Stimulated activated naive B cell treated with anti-CD40 and anti-IgM and Interleukin-4, amounts not matched to agents 10 μg/mL and 1 μg/mL and 100 μg/mL, for 72 hours (primary cell): ENCODE measurements around the gene CAMTA1.

Source experiments
- ATAC-seq, 2 donors: fragments of 150-1000 bp; cut with Tn5 transposase; replicated peaks; 2 replicates each; pipeline ENCODE4 v1.10.0; 2021; ENCODE audit warnings: moderate library complexity in 1 of 2
- DNase-seq: peaks from one replicate; pipeline ENCODE4 v3.0.0; 2021
- H3K27ac Mint-ChIP-seq: one replicate; pipeline ENCODE4 v1.8.0; 2022; ENCODE audit warnings: mild to moderate bottlenecking, mixed read lengths
- H3K27me3 Mint-ChIP-seq, 2 donors: one replicate each; pipeline ENCODE4 v1.8.0; 2022; ENCODE audit warnings: mixed read lengths in 2 of 2
- H3K36me3 Mint-ChIP-seq, 2 donors: one replicate each; pipeline ENCODE4 v1.8.0; 2022; ENCODE audit warnings: mixed read lengths in 2 of 2, mild to moderate bottlenecking in 1 of 2
- H3K4me1 Mint-ChIP-seq, 2 donors: one replicate each; pipeline ENCODE4 v1.8.0; 2022; ENCODE audit warnings: mixed read lengths in 2 of 2, mild to moderate bottlenecking in 1 of 2
- H3K4me3 Mint-ChIP-seq, 2 donors: one replicate each; pipeline ENCODE4 v1.8.0; 2022; ENCODE audit warnings: mild to moderate bottlenecking in 2 of 2, mixed read lengths in 2 of 2, moderate library complexity in 1 of 2
- H3K9me3 Mint-ChIP-seq, 2 donors: one replicate each; pipeline ENCODE4 v1.8.0; 2022; ENCODE audit warnings: mixed read lengths in 2 of 2, mild to moderate bottlenecking in 1 of 2

CAMTA1 gene

GRCh38 chr1:7562729-7563605 is 777.7 kb downstream of the CAMTA1 start:
- no peaks in the 10 kb centered on the region for H3K4me1 Mint-ChIP-seq

GRCh38 chr1:7564137-7564536 is 778.9 kb downstream of the CAMTA1 start:
- Mint-ChIP-seq H3K27ac (no peak overlapping the region), H3K36me3 (no peaks in the 10 kb centered on the region), H3K4me3 (no peak overlapping the region), H3K27me3 (peaks cover 8 to 23% of the 10 kb centered on the region in 2 donors), H3K4me1 (no peaks in the 10 kb centered on the region), H3K9me3 (peaks cover 0 to 1% of the 10 kb centered on the region in 2 donors)
- DNase-seq (no peak), ATAC-seq (no peak)

More at GRCh38 chr1:7562729-7563605, 777.7 kb downstream of the CAMTA1 start:
- Mint-ChIP-seq H3K36me3 (no peaks in the 10 kb centered on the region), H3K4me3 (no peak overlapping the region), H3K9me3 (peaks cover 0 to 1% of the 10 kb centered on the region in 2 donors), H3K27ac (no peak overlapping the region), H3K27me3 (peaks cover 8 to 23% of the 10 kb centered on the region in 2 donors)
- DNase-seq, result no peak
- ATAC-seq, result no peak

GRCh38 chr1:7565099-7565750 is 780.0 kb downstream of the CAMTA1 start:
- peaks cover 0 to 1% of the 10 kb centered on the region in 2 donors for H3K9me3 Mint-ChIP-seq
- no peak overlapping the region for H3K27ac Mint-ChIP-seq
- H3K36me3 Mint-ChIP-seq, result no peaks in the 10 kb centered on the region
- no peak for ATAC-seq
- H3K4me3 Mint-ChIP-seq, result no peak overlapping the region
- H3K4me1 Mint-ChIP-seq, result no peaks in the 10 kb centered on the region
- no peak for DNase-seq
- H3K27me3 Mint-ChIP-seq, result peaks cover 8 to 20% of the 10 kb centered on the region in 2 donors

GRCh38 chr1:7566417-7567375 is 781.4 kb downstream of the CAMTA1 start:
- no peaks in the 10 kb centered on the region for H3K36me3 Mint-ChIP-seq
- H3K9me3 Mint-ChIP-seq, result peaks cover 0 to 1% of the 10 kb centered on the region in 2 donors
- no peak overlapping the region for H3K27ac Mint-ChIP-seq
- peaks cover 4 to 10% of the 10 kb centered on the region in 2 donors for H3K27me3 Mint-ChIP-seq
- no peak for DNase-seq
- H3K4me1 Mint-ChIP-seq, result no peaks in the 10 kb centered on the region
- no peak for ATAC-seq
- no peak overlapping the region for H3K4me3 Mint-ChIP-seq

- ATAC-seq (no peak), DNase-seq (no peak)
- Mint-ChIP-seq H3K4me1 (no peaks in the 10 kb centered on the region), H3K36me3 (no peaks in the 10 kb centered on the region), H3K27ac (no peak overlapping the region), H3K4me3 (no peak overlapping the region), H3K9me3 (peaks cover 0 to 1% of the 10 kb centered on the region in 2 donors), H3K27me3 (peaks cover 4 to 9% of the 10 kb centered on the region in 2 donors)
Observed at GRCh38 chr1:7567376-7567775, 782.1 kb downstream of the CAMTA1 start.

- no peak overlapping the region for H3K4me3 Mint-ChIP-seq
- no peaks in the 10 kb centered on the region for H3K36me3 Mint-ChIP-seq
- no peak overlapping the region for H3K27ac Mint-ChIP-seq
- peaks cover 4 to 7% of the 10 kb centered on the region in 2 donors for H3K27me3 Mint-ChIP-seq
- no peaks in the 10 kb centered on the region for H3K4me1 Mint-ChIP-seq
- ATAC-seq (no peak), DNase-seq (no peak)
- peaks cover 0 to 1% of the 10 kb centered on the region in 2 donors for H3K9me3 Mint-ChIP-seq
Observed at GRCh38 chr1:7568053-7568452, 782.8 kb downstream of the CAMTA1 start.

GRCh38 chr1:7568901-7569524 is 783.8 kb downstream of the CAMTA1 start:
- H3K4me3 Mint-ChIP-seq, result no peak overlapping the region
- H3K36me3 Mint-ChIP-seq, result no peaks in the 10 kb centered on the region
- peaks cover 0 to 1% of the 10 kb centered on the region in 2 donors for H3K9me3 Mint-ChIP-seq
- peaks cover 4 to 7% of the 10 kb centered on the region in 2 donors for H3K27me3 Mint-ChIP-seq
- H3K27ac Mint-ChIP-seq, result no peak overlapping the region
- DNase-seq, result no peak
- ATAC-seq, result no peak
- no peaks in the 10 kb centered on the region for H3K4me1 Mint-ChIP-seq

- DNase-seq (no peak), ATAC-seq (no peak)
- peaks cover 0 to 1% of the 10 kb centered on the region in 2 donors for H3K9me3 Mint-ChIP-seq
- no peaks in the 10 kb centered on the region for H3K36me3 Mint-ChIP-seq
- H3K27me3 Mint-ChIP-seq, result peaks cover 0 to 2% of the 10 kb centered on the region in 2 donors
- H3K27ac Mint-ChIP-seq, result no peak overlapping the region
- H3K4me3 Mint-ChIP-seq, result no peak overlapping the region
- H3K4me1 Mint-ChIP-seq, result no peaks in the 10 kb centered on the region
Observed at GRCh38 chr1:7570311-7570710, 785.1 kb downstream of the CAMTA1 start.

- no peaks in the 10 kb centered on the region for H3K36me3 Mint-ChIP-seq
- DNase-seq (no peak), ATAC-seq (no peak)
- H3K27me3 Mint-ChIP-seq, result peaks cover 0 to 7% of the 10 kb centered on the region in 2 donors
- H3K27ac Mint-ChIP-seq, result no peak overlapping the region
- H3K4me1 Mint-ChIP-seq, result peaks cover 0 to 2% of the 10 kb centered on the region in 2 donors
- H3K9me3 Mint-ChIP-seq, result peaks cover 0 to 5% of the 10 kb centered on the region in 2 donors
- no peak overlapping the region for H3K4me3 Mint-ChIP-seq
Observed at GRCh38 chr1:7572654-7573152, 787.4 kb downstream of the CAMTA1 start.

GRCh38 chr1:7573481-7573880 is 788.2 kb downstream of the CAMTA1 start:
- no peak overlapping the region for H3K4me3 Mint-ChIP-seq
- peaks cover 0 to 5% of the 10 kb centered on the region in 2 donors for H3K9me3 Mint-ChIP-seq
- DNase-seq (no peak), ATAC-seq (no peak)
- H3K27me3 Mint-ChIP-seq, result peaks cover under 1 to 7% of the 10 kb centered on the region in 2 donors
- H3K36me3 Mint-ChIP-seq, result no peaks in the 10 kb centered on the region
- no peak overlapping the region for H3K27ac Mint-ChIP-seq
- H3K4me1 Mint-ChIP-seq, result peaks cover 0 to 2% of the 10 kb centered on the region in 2 donors

- peaks cover 6 to 7% of the 10 kb centered on the region in 2 donors for H3K27me3 Mint-ChIP-seq
- H3K4me3 Mint-ChIP-seq, result no peak overlapping the region
- no peaks in the 10 kb centered on the region for H3K36me3 Mint-ChIP-seq
- ATAC-seq, result no peak
- peaks cover 0 to 2% of the 10 kb centered on the region in 2 donors for H3K4me1 Mint-ChIP-seq
- no peak for DNase-seq
- peaks cover 0 to 5% of the 10 kb centered on the region in 2 donors for H3K9me3 Mint-ChIP-seq
- H3K27ac Mint-ChIP-seq, result no peak overlapping the region
Observed at GRCh38 chr1:7574121-7575040, 789.1 kb downstream of the CAMTA1 start.

- Mint-ChIP-seq H3K36me3 (no peaks in the 10 kb centered on the region), H3K4me1 (peaks cover 0 to 2% of the 10 kb centered on the region in 2 donors), H3K9me3 (peaks cover 0 to 5% of the 10 kb centered on the region in 2 donors), H3K27ac (no peak overlapping the region), H3K4me3 (no peak overlapping the region), H3K27me3 (peaks cover 6 to 7% of the 10 kb centered on the region in 2 donors)
- no peak for ATAC-seq
- DNase-seq, result no peak
Observed at GRCh38 chr1:7575041-7575400, 789.8 kb downstream of the CAMTA1 start.
